ENCODE measurements around the gene DGUOK.

The DGUOK gene

DNA sequence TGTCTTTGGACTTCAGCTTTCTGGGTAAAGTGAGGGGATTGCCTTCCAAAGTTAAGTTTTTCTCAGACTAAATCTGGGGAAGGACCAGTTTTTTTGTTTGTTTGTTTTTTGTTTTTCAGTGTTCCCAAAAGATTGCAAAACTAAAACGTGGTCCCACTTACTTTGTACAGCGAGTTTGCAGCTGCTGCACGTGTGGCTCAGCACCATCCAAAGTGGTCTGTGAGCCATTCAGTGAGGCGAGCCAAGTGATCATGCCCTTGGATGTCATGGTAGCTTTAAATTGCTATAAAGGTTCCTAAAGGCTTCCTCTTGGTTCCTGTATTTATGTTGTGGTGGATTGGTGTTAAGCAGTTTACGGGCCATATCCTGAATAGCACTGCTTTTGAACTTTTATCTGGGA lies 81.0 kb downstream of the DGUOK start:
- DNase-seq (no peak), ATAC-seq (replicated peaks) (no peak)
- peaks cover 20 to 26% of the 10 kb centered on the region in 2 donors for H3K4me1 Mint-ChIP-seq (ENCODE audit: low read depth in 2 of 2)
- H3K27me3 Mint-ChIP-seq, result no peaks in the 10 kb centered on the region
- H3K36me3 Mint-ChIP-seq (ENCODE audit: insufficient read depth), result no peaks in the 10 kb centered on the region
- H3K4me3 Mint-ChIP-seq, result no peak overlapping the region
- H3K9me3 Mint-ChIP-seq, result no peaks in the 10 kb centered on the region
- no peak overlapping the region for H3K27ac Mint-ChIP-seq

All from effector memory CD8-positive, alpha-beta T cell (primary cell).